HCT116 (cell line): ENCODE results near the gene GPR108. TPM values are rescaled to one million over a fixed set of nuclear protein-coding genes. Genes with fewer than 3 reads are reported as not detected.

Experiments
- ATAC-seq: fragments of 200-7000 bp; cut with Tn5 transposase; 2 replicates; pipeline ENCODE4 v1.9.1; 2020; ENCODE audit warnings: mild to moderate bottlenecking, moderate library complexity
- BruUV-seq: library from RNA; stranded (reverse); fragments of 400-500 nt; replicated peaks from 2 replicates; lab custom pipeline; 2021; lab: Mats Ljungman, UMichigan
- CTCF ChIA-PET: fragments of 300-600 bp; sonication (Branson Sonifier 250); formaldehyde crosslinking; loops from one replicate; lab custom pipeline; 2021; ENCODE audit warnings: antibody characterized with exemption; lab: Charles Lee
- POLR2A ChIA-PET: fragments of 300-600, 350-600 bp; sonication (Branson Sonifier 250); formaldehyde crosslinking; loops from one replicate; lab custom pipeline; 2021; ENCODE audit warnings: antibody characterized with exemption; lab: Charles Lee
- RAD21 ChIA-PET, 2 experiments: fragments of 300-600 bp; sonication (Branson Sonifier 250); formaldehyde crosslinking; loops; one replicate each; lab custom pipeline; 2023; ENCODE audit warnings: low total read pairs in 2 of 2; ENCODE audit not compliant: uncharacterized antibody in 2 of 2, unreplicated experiment in 2 of 2, low non-redundant PET in 1 of 2; lab: Charles Lee
- DNase-seq: peaks from one replicate; pipeline ENCODE4 v3.0.0-alpha.2; 2010; ENCODE audit warnings: low read depth, low spot score
- H2AFZ ChIP-seq: fragments of 200-600 bp; shearing (Covaris generic), sonication (generic); 2 replicates; pipeline ENCODE4 v1.6.1; 2017; ENCODE audit warnings: low read depth, mixed run types, mixed read lengths, antibody characterized with exemption, low read length; ENCODE audit not compliant: poor library complexity, severe bottlenecking
- H3K27ac ChIP-seq: 2 replicates; pipeline ENCODE4 v1.5.1; 2012; ENCODE audit warnings: low read depth, low read length
- H3K27me3 ChIP-seq: fragments of 200-600 bp; sonication (generic); 2 replicates; pipeline ENCODE4 v1.6.1; 2016; ENCODE audit warnings: mixed run types, low read length, mixed read lengths; ENCODE audit not compliant: insufficient read depth
- H3K36me3 ChIP-seq, 2 experiments: fragments of 200-500 bp in 1 of 2; fragments of 200-600 bp in 1 of 2; sonication (Bioruptor generic) in 1 of 2; sonication (generic) in 1 of 2; 2 replicates each; pipeline versions ENCODE4 v1.5.1 to v1.6.1; 2014 to 2016; ENCODE audit warnings: low read length in 2 of 2, inconsistent platforms in 1 of 2, mixed read lengths in 1 of 2, mixed run types in 1 of 2; ENCODE audit not compliant: insufficient read depth in 2 of 2, control insufficient read depth in 1 of 2
- H3K4me1 ChIP-seq, 2 experiments: fragments of 200-600 bp in 1 of 2; sonication (generic) in 1 of 2; 2 replicates each; pipeline versions ENCODE4 v1.5.1 to v1.6.1; 2012 to 2017; ENCODE audit warnings: low read length in 2 of 2, inconsistent platforms in 1 of 2, mild to moderate bottlenecking in 1 of 2, mixed read lengths in 1 of 2, mixed run types in 1 of 2, moderate library complexity in 1 of 2; ENCODE audit not compliant: insufficient read depth in 2 of 2, control insufficient read depth in 1 of 2
- H3K4me2 ChIP-seq: fragments of 200-600 bp; sonication (generic); 2 replicates; pipeline ENCODE4 v1.6.1; 2017; ENCODE audit warnings: mixed run types, low read length, mixed read lengths
- H3K4me3 ChIP-seq, 2 experiments: fragments of 200-600 bp in 1 of 2; sonication (generic) in 1 of 2; replicated peaks in 1 of 2; 2 replicates each; pipeline ENCODE4 v1.5.1; 2011 to 2016; ENCODE audit warnings: low read length in 2 of 2, control low read depth in 1 of 2, low read depth in 1 of 2, mild to moderate bottlenecking in 1 of 2, mixed read lengths in 1 of 2, mixed run types in 1 of 2
- H3K79me2 ChIP-seq: fragments of 200-600 bp; sonication (generic); 2 replicates; pipeline ENCODE4 v1.6.1; 2017; ENCODE audit warnings: mild to moderate bottlenecking, mixed run types, low read length, moderate library complexity, mixed read lengths; ENCODE audit not compliant: insufficient read depth
- H3K9ac ChIP-seq: fragments of 200-600 bp; sonication (generic); 2 replicates; pipeline ENCODE4 v1.6.1; 2016; ENCODE audit warnings: low read length, mixed read lengths
- H3K9me2 ChIP-seq: fragments of 200-600 bp; sonication (generic), shearing (Covaris generic); 2 replicates; pipeline ENCODE4 v1.6.1; 2017; ENCODE audit warnings: mixed run types, mild to moderate bottlenecking, moderate library complexity; ENCODE audit not compliant: insufficient read depth
- H3K9me3 ChIP-seq, 2 experiments: fragments of 200-500 bp in 1 of 2; fragments of 200-600 bp in 1 of 2; sonication (Bioruptor generic) in 1 of 2; sonication (generic) in 1 of 2; 2 replicates each; pipeline ENCODE4 v1.6.1; 2014 to 2017; ENCODE audit warnings: low read length in 2 of 2, mixed read lengths in 2 of 2, inconsistent platforms in 1 of 2, low read depth in 1 of 2, mild to moderate bottlenecking in 1 of 2, mixed run types in 1 of 2, moderate library complexity in 1 of 2; ENCODE audit not compliant: control insufficient read depth in 1 of 2, insufficient read depth in 1 of 2
- H4K20me1 ChIP-seq: fragments of 200-600 bp; sonication (generic), shearing (Covaris generic); 2 replicates; pipeline ENCODE4 v1.6.1; 2017; ENCODE audit warnings: mixed run types, mild to moderate bottlenecking, moderate library complexity; ENCODE audit not compliant: insufficient read depth
- ELF1 ChIP-seq: IDR thresholded peaks from 2 replicates; pipeline ENCODE4 v1.6.1; 2012; ENCODE audit warnings: low read depth, borderline replicate concordance
- EZH2 ChIP-seq: fragments of 200-600 bp; sonication (generic); IDR thresholded peaks from 2 replicates; pipeline ENCODE4 v1.6.1; 2017; ENCODE audit warnings: antibody characterized with exemption, mixed run types
- EZH2phosphoT487 ChIP-seq: fragments of 200-600 bp; IDR thresholded peaks from 2 replicates; pipeline ENCODE4 v1.6.1; 2018; ENCODE audit warnings: antibody characterized with exemption, borderline replicate concordance
- POLR2A ChIP-seq: IDR thresholded peaks from 2 replicates; pipeline ENCODE4 v1.7.0; 2011; ENCODE audit warnings: borderline replicate concordance; ENCODE audit not compliant: insufficient read depth, insufficient read length; ENCODE audit errors: extremely low read depth
- POLR2AphosphoS5 ChIP-seq: IDR thresholded peaks from 2 replicates; pipeline ENCODE4 v1.6.1; 2011; ENCODE audit warnings: mild to moderate bottlenecking, low read depth, low read length, moderate library complexity
- YY1 ChIP-seq: IDR thresholded peaks from 2 replicates; pipeline ENCODE4 v1.6.1; 2011; ENCODE audit warnings: low read length, low read depth, moderate library complexity, mild to moderate bottlenecking; ENCODE audit not compliant: insufficient replicate concordance; ENCODE audit errors: extremely low read depth
- ZNF274 ChIP-seq: fragments of 200-500 bp; sonication (Bioruptor generic); IDR thresholded peaks from 2 replicates; pipeline ENCODE4 v1.6.1; 2014; ENCODE audit warnings: mild to moderate bottlenecking, low read depth, low read length, inconsistent platforms
- intact Hi-C: fragments of 100-400 bp; cut with micrococcal nuclease; formaldehyde crosslinking; loops from 2 replicates; pipeline ENCODE4 v1.10.0; 2022
- total RNA-seq: library from RNA; stranded (reverse); gene quantifications from one replicate; pipeline ENCODE4 v1.2.1, GENCODE V29; 2021; ENCODE audit not compliant: unreplicated experiment
- TF ChIP-seq, protein P1 (sequence below): IDR thresholded peaks from 2 replicates; pipeline ENCODE4 v1.6.1; 2012
- TF ChIP-seq, protein P2 (sequence below): IDR thresholded peaks from 2 replicates; pipeline ENCODE4 v1.6.1; 2012; ENCODE audit warnings: low read depth
- TF ChIP-seq, protein P3 (sequence below), 3 experiments: fragments of 200-600 bp in 1 of 3; sonication (generic) in 1 of 3; IDR thresholded peaks in 2 of 3; conservative IDR thresholded peaks in 1 of 3; 2 replicates each; pipeline ENCODE4 v1.5.1; 2012 to 2017; ENCODE audit warnings: low read depth in 2 of 3, low read length in 2 of 3, antibody characterized with exemption in 1 of 3, borderline replicate concordance in 1 of 3, control low read depth in 1 of 3, mild to moderate bottlenecking in 1 of 3, mixed read lengths in 1 of 3, mixed run types in 1 of 3, moderate library complexity in 1 of 3; ENCODE audit not compliant: insufficient read depth in 1 of 3

Gene GPR108
- total RNA-seq, 1 experiment from 2014 or later = 75.0 TPM

DNA sequence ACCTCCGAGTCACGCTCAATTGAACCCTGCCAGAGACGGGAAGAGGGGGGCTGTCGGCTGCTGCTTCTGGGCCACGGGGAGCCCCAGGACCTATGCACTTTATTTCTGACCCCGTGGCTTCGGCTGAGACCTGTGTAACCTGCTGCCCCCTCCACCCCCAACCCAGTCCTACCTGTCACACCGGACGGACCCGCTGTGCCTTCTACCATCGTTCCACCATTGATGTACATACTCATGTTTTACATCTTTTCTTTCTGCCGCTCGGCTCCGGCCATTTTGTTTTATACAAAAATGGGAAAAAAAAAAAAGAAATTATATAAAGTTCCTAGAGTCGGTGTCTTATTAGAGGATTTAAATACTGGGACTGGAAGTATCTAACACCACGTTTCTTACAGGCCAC is 13.8 kb upstream of the GPR108 start:
- RAD21 ChIA-PET = no interaction called here
- POLR2A ChIA-PET = no interaction called here
- no peaks in the 10 kb centered on the region for H3K27me3 ChIP-seq
- H3K4me3 ChIP-seq = no peak overlapping the region
- no peaks in the 10 kb centered on the region for H3K9me3 ChIP-seq
- intact Hi-C loops = loop anchor here (5.0 kb wide), 1 partner anchor 234 kb away; no protein-coding TSS in a partner anchor
- TF ChIP-seq, protein P1, sequence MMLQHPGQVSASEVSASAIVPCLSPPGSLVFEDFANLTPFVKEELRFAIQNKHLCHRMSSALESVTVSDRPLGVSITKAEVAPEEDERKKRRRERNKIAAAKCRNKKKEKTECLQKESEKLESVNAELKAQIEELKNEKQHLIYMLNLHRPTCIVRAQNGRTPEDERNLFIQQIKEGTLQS = no peak
- TF ChIP-seq POLR2AphosphoS5 = peak; percentile 31
- H3K4me2 ChIP-seq = no peak overlapping the region
- no peak for ATAC-seq
- peaks cover 20% of the 10 kb centered on the region for H3K79me2 ChIP-seq
- no peak for DNase-seq
- no TSS peak for BruUV-seq
- H3K4me1 ChIP-seq = peaks cover 14 to 31% of the 10 kb centered on the region in 2 experiments; a peak in 3 of 4 replicates
- H4K20me1 ChIP-seq = no peaks in the 10 kb centered on the region; the same call in 1 of the 2 replicates
- no peak overlapping the region; the same call in 1 of the 2 replicates for H3K27ac ChIP-seq
- no peak overlapping the region for H2AFZ ChIP-seq
- CTCF ChIA-PET = interaction anchor here (1.4 kb wide), 1 partner anchor 13 kb away, joined by 3 read pairs; no protein-coding TSS in a partner anchor
- H3K9me2 ChIP-seq = no peaks in the 10 kb centered on the region
- peaks cover 30 to 59% of the 10 kb centered on the region in 2 experiments for H3K36me3 ChIP-seq
- no peak overlapping the region for H3K9ac ChIP-seq

DNA sequence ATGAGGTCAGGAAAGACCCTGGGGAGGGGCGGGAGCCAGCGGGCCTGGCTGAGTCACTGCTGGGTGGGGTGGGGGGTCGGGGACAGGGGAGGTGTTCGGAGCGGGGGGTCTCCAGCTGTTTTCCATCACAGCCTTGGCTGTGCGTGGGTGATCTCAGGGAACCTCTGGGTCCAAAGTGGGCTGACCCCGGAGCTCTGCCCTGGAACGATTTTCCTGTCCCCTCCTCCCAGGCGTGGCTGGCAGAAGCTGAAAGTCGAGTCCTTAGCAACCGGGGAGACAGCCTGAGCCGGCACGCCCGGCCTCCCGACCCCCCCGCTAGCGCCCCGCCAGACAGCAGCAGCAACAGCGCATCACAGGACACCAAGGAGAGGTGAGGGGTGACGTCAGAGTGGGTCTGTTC is 12.7 kb upstream of the GPR108 start:
- Histone ChIP-seq H3K4me1 (peaks cover 23 to 38% of the 10 kb centered on the region in 2 experiments), H3K9ac (no peak overlapping the region), H2AFZ (no peak overlapping the region), H3K4me2 (no peak overlapping the region), H3K9me3 (no peaks in the 10 kb centered on the region), H4K20me1 (no peaks in the 10 kb centered on the region; the same call in 1 of the 2 replicates), H3K27ac (no peak overlapping the region), H3K36me3 (peaks cover 35 to 62% of the 10 kb centered on the region in 2 experiments), H3K27me3 (no peaks in the 10 kb centered on the region), H3K79me2 (peaks cover 30% of the 10 kb centered on the region), H3K4me3 (no peak overlapping the region), H3K9me2 (no peaks in the 10 kb centered on the region)
- ChIA-PET RAD21 (no interaction called here), CTCF (no interaction called here), POLR2A (no interaction called here)
- DNase-seq (no peak), ATAC-seq (no peak)
- intact Hi-C loops = loop anchor here (5.0 kb wide), 1 partner anchor 233 kb away; no protein-coding TSS in a partner anchor
- BruUV-seq = no TSS peak
- TF ChIP-seq, protein P2, sequence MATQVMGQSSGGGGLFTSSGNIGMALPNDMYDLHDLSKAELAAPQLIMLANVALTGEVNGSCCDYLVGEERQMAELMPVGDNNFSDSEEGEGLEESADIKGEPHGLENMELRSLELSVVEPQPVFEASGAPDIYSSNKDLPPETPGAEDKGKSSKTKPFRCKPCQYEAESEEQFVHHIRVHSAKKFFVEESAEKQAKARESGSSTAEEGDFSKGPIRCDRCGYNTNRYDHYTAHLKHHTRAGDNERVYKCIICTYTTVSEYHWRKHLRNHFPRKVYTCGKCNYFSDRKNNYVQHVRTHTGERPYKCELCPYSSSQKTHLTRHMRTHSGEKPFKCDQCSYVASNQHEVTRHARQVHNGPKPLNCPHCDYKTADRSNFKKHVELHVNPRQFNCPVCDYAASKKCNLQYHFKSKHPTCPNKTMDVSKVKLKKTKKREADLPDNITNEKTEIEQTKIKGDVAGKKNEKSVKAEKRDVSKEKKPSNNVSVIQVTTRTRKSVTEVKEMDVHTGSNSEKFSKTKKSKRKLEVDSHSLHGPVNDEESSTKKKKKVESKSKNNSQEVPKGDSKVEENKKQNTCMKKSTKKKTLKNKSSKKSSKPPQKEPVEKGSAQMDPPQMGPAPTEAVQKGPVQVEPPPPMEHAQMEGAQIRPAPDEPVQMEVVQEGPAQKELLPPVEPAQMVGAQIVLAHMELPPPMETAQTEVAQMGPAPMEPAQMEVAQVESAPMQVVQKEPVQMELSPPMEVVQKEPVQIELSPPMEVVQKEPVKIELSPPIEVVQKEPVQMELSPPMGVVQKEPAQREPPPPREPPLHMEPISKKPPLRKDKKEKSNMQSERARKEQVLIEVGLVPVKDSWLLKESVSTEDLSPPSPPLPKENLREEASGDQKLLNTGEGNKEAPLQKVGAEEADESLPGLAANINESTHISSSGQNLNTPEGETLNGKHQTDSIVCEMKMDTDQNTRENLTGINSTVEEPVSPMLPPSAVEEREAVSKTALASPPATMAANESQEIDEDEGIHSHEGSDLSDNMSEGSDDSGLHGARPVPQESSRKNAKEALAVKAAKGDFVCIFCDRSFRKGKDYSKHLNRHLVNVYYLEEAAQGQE = no peak
- no peak for TF ChIP-seq EZH2
- TF ChIP-seq EZH2phosphoT487 = no peak
- TF ChIP-seq, protein P3, sequence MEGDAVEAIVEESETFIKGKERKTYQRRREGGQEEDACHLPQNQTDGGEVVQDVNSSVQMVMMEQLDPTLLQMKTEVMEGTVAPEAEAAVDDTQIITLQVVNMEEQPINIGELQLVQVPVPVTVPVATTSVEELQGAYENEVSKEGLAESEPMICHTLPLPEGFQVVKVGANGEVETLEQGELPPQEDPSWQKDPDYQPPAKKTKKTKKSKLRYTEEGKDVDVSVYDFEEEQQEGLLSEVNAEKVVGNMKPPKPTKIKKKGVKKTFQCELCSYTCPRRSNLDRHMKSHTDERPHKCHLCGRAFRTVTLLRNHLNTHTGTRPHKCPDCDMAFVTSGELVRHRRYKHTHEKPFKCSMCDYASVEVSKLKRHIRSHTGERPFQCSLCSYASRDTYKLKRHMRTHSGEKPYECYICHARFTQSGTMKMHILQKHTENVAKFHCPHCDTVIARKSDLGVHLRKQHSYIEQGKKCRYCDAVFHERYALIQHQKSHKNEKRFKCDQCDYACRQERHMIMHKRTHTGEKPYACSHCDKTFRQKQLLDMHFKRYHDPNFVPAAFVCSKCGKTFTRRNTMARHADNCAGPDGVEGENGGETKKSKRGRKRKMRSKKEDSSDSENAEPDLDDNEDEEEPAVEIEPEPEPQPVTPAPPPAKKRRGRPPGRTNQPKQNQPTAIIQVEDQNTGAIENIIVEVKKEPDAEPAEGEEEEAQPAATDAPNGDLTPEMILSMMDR (IDR thresholded peaks at IDR 0.05 in 2 of 3, conservative IDR thresholded peaks at IDR 0.05 in 1 of 3; ENCODE audit: borderline replicate concordance in 1 of 3, insufficient read depth in 1 of 3, low read depth in 2 of 3, low read length in 2 of 3) = no peak
- TF ChIP-seq POLR2A = no peak
- no peak for TF ChIP-seq ZNF274
- TF ChIP-seq ELF1 = no peak
- TF ChIP-seq YY1 = no peak
